ENCODE results near the gene TOB1.
A peak's percentile ranks its signal among the peaks of the same experiment; 100 is the strongest.

The TOB1 gene

GRCh38 chr17:50865060-50865867 is 890 bp downstream of the TOB1 start:
- Histone ChIP-seq H3K4me3 (ENCODE audit: control insufficient read depth in 1 of 7, extremely low read depth in 1 of 7, insufficient read depth in 4 of 7, low read depth in 2 of 7, low read length in 6 of 7) (peak overlapping the region; percentile 75 to 95 (median 84)), H3K27me3 (replicated peaks in 2 of 5; ENCODE audit: control insufficient read depth in 4 of 5, insufficient read depth in 5 of 5, low read length in 4 of 5) (peaks cover 0 to 6% (median 2%) of the 10 kb centered on the region in 5 experiments), H3K9me3 (ENCODE audit: control extremely low read depth in 1 of 5, control insufficient read depth in 4 of 5, insufficient read depth in 2 of 5, low read depth in 1 of 5, low read length in 4 of 5) (no peaks in the 10 kb centered on the region), H3K27ac (ENCODE audit: insufficient read depth in 1 of 2, low read depth in 1 of 2, low read length in 2 of 2, poor library complexity in 1 of 2, severe bottlenecking in 2 of 2) (peak overlapping the region in 1 of 2 experiments; percentile 69), H3K4me1 (ENCODE audit: control extremely low read depth in 1 of 4, control insufficient read depth in 4 of 4, insufficient read depth in 4 of 4, low read length in 3 of 4) (peaks cover 16 to 30% (median 24%) of the 10 kb centered on the region in 4 experiments), H3K36me3 (ENCODE audit: control insufficient read depth in 4 of 4, insufficient read depth in 4 of 4, low read length in 3 of 4) (peaks cover 0 to 9% (median 4%) of the 10 kb centered on the region in 4 experiments)
- under 1% methylated on average over 43 of the region's 50 CpGs for WGBS (ENCODE audit: insufficient coverage)
- DNase-seq = peak; percentile 43 to 66 (median 55)
- ChIA-PET POLR2A (interaction anchor here (0.9 to 3.7 kb wide), 23 partner anchors 9 to 94 kb away, joined by 3 to 30 read pairs (median 6); no protein-coding TSS in a partner anchor), CTCF (interaction anchor here (1.4 to 22.0 kb wide), 6 partner anchors 13 to 86 kb away, joined by 3 to 480 read pairs (median 8); no protein-coding TSS in a partner anchor)

- CTCF ChIA-PET = interaction anchor here (1.4 to 22.0 kb wide), 3 partner anchors 12 to 87 kb away, joined by 3 to 480 read pairs (median 31); no protein-coding TSS in a partner anchor
Measured at GRCh38 chr17:50864747-50865059, 1.5 kb downstream of the TOB1 start.

GRCh38 chr17:50863931-50864330 is 2.2 kb downstream of the TOB1 start:
- H3K9me3 ChIP-seq (ENCODE audit: control extremely low read depth in 1 of 5, control insufficient read depth in 4 of 5, insufficient read depth in 2 of 5, low read depth in 1 of 5, low read length in 4 of 5) = no peaks in the 10 kb centered on the region
- DNase-seq = no peak
- H3K27me3 ChIP-seq (replicated peaks in 2 of 5; ENCODE audit: control insufficient read depth in 4 of 5, insufficient read depth in 5 of 5, low read length in 4 of 5) = peaks cover 0 to 2% (median 0%) of the 10 kb centered on the region in 5 experiments
- H3K4me3 ChIP-seq (ENCODE audit: control insufficient read depth in 1 of 7, extremely low read depth in 1 of 7, insufficient read depth in 4 of 7, low read depth in 2 of 7, low read length in 6 of 7) = peak overlapping the region in 1 of 7 experiments; percentile 95
- no CpG with 5 or more reads among the region's 3 CpGs for WGBS (ENCODE audit: insufficient coverage)
- ChIA-PET CTCF (interaction anchor here (1.0 to 22.0 kb wide), 4 partner anchors 11 to 88 kb away, joined by 3 to 480 read pairs (median 18); no protein-coding TSS in a partner anchor), POLR2A (no interaction called here)
- peaks cover 16 to 30% (median 24%) of the 10 kb centered on the region in 4 experiments for H3K4me1 ChIP-seq (ENCODE audit: control extremely low read depth in 1 of 4, control insufficient read depth in 4 of 4, insufficient read depth in 4 of 4, low read length in 3 of 4)
- no peak overlapping the region for H3K27ac ChIP-seq (ENCODE audit: insufficient read depth in 1 of 2, low read depth in 1 of 2, low read length in 2 of 2, poor library complexity in 1 of 2, severe bottlenecking in 2 of 2)
- H3K36me3 ChIP-seq (ENCODE audit: control insufficient read depth in 4 of 4, insufficient read depth in 4 of 4, low read length in 3 of 4) = peaks cover 0 to 9% (median 4%) of the 10 kb centered on the region in 4 experiments

More at GRCh38 chr17:50864747-50865059, 1.5 kb downstream of the TOB1 start:
- POLR2A ChIA-PET = interaction anchor here (1.1 to 3.7 kb wide), 6 partner anchors 11 to 92 kb away, joined by 3 to 30 read pairs (median 14); no protein-coding TSS in a partner anchor
- Histone ChIP-seq H3K36me3 (ENCODE audit: control insufficient read depth in 4 of 4, insufficient read depth in 4 of 4, low read length in 3 of 4) (peaks cover 0 to 9% (median 4%) of the 10 kb centered on the region in 4 experiments), H3K4me1 (ENCODE audit: control extremely low read depth in 1 of 4, control insufficient read depth in 4 of 4, insufficient read depth in 4 of 4, low read length in 3 of 4) (peaks cover 16 to 30% (median 24%) of the 10 kb centered on the region in 4 experiments), H3K27ac (ENCODE audit: insufficient read depth in 1 of 2, low read depth in 1 of 2, low read length in 2 of 2, poor library complexity in 1 of 2, severe bottlenecking in 2 of 2) (peak overlapping the region in 1 of 2 experiments; percentile 69), H3K9me3 (ENCODE audit: control extremely low read depth in 1 of 5, control insufficient read depth in 4 of 5, insufficient read depth in 2 of 5, low read depth in 1 of 5, low read length in 4 of 5) (no peaks in the 10 kb centered on the region), H3K27me3 (replicated peaks in 2 of 5; ENCODE audit: control insufficient read depth in 4 of 5, insufficient read depth in 5 of 5, low read length in 4 of 5) (peaks cover 0 to 3% (median 2%) of the 10 kb centered on the region in 5 experiments), H3K4me3 (ENCODE audit: control insufficient read depth in 1 of 7, extremely low read depth in 1 of 7, insufficient read depth in 4 of 7, low read depth in 2 of 7, low read length in 6 of 7) (peak overlapping the region in 6 of 7 experiments; percentile 75 to 95 (median 86))
- no CpG with 5 or more reads among the region's 6 CpGs for WGBS (ENCODE audit: insufficient coverage)
- peak in 1 of 3 donors; percentile 15 for DNase-seq

GRCh38 chr17:50863221-50863843 is 2.8 kb downstream of the TOB1 start:
- Histone ChIP-seq H3K36me3 (ENCODE audit: control insufficient read depth in 4 of 4, insufficient read depth in 4 of 4, low read length in 3 of 4) (peaks cover 0 to 9% (median 4%) of the 10 kb centered on the region in 4 experiments), H3K4me3 (ENCODE audit: control insufficient read depth in 1 of 7, extremely low read depth in 1 of 7, insufficient read depth in 4 of 7, low read depth in 2 of 7, low read length in 6 of 7) (no peak overlapping the region), H3K4me1 (ENCODE audit: control extremely low read depth in 1 of 4, control insufficient read depth in 4 of 4, insufficient read depth in 4 of 4, low read length in 3 of 4) (peaks cover 14 to 27% (median 21%) of the 10 kb centered on the region in 4 experiments), H3K9me3 (ENCODE audit: control extremely low read depth in 1 of 5, control insufficient read depth in 4 of 5, insufficient read depth in 2 of 5, low read depth in 1 of 5, low read length in 4 of 5) (no peaks in the 10 kb centered on the region), H3K27ac (ENCODE audit: insufficient read depth in 1 of 2, low read depth in 1 of 2, low read length in 2 of 2, poor library complexity in 1 of 2, severe bottlenecking in 2 of 2) (no peak overlapping the region), H3K27me3 (replicated peaks in 2 of 5; ENCODE audit: control insufficient read depth in 4 of 5, insufficient read depth in 5 of 5, low read length in 4 of 5) (no peaks in the 10 kb centered on the region)
- ChIA-PET CTCF (interaction anchor here (1.0 to 22.0 kb wide), 7 partner anchors 11 to 133 kb away, joined by 3 to 480 read pairs (median 3); no protein-coding TSS in a partner anchor), POLR2A (no interaction called here)
- DNase-seq = peak; percentile 47 to 65 (median 54)
- 87% methylated on average over 8 of the region's 11 CpGs for WGBS (ENCODE audit: insufficient coverage)

- H3K36me3 ChIP-seq (ENCODE audit: control insufficient read depth in 4 of 4, insufficient read depth in 4 of 4, low read length in 3 of 4) = peaks cover 0 to 9% (median 4%) of the 10 kb centered on the region in 4 experiments
- DNase-seq = no peak
- no peak overlapping the region for H3K27ac ChIP-seq (ENCODE audit: insufficient read depth in 1 of 2, low read depth in 1 of 2, low read length in 2 of 2, poor library complexity in 1 of 2, severe bottlenecking in 2 of 2)
- POLR2A ChIA-PET = no interaction called here
- H3K4me3 ChIP-seq (ENCODE audit: control insufficient read depth in 1 of 7, extremely low read depth in 1 of 7, insufficient read depth in 4 of 7, low read depth in 2 of 7, low read length in 6 of 7) = no peak overlapping the region
- no peaks in the 10 kb centered on the region for H3K27me3 ChIP-seq (replicated peaks in 2 of 5; ENCODE audit: control insufficient read depth in 4 of 5, insufficient read depth in 5 of 5, low read length in 4 of 5)
- WGBS (ENCODE audit: insufficient coverage) = 100% methylated on average over 1 of the region's 7 CpGs
- CTCF ChIA-PET = interaction anchor here (0.6 to 22.0 kb wide), 9 partner anchors 10 to 135 kb away, joined by 3 to 480 read pairs (median 3); no protein-coding TSS in a partner anchor
- peaks cover 4 to 14% (median 9%) of the 10 kb centered on the region in 4 experiments for H3K4me1 ChIP-seq (ENCODE audit: control extremely low read depth in 1 of 4, control insufficient read depth in 4 of 4, insufficient read depth in 4 of 4, low read length in 3 of 4)
- H3K9me3 ChIP-seq (ENCODE audit: control extremely low read depth in 1 of 5, control insufficient read depth in 4 of 5, insufficient read depth in 2 of 5, low read depth in 1 of 5, low read length in 4 of 5) = no peaks in the 10 kb centered on the region
Measured at GRCh38 chr17:50861822-50862528, 4.2 kb downstream of the TOB1 start.

- Histone ChIP-seq H3K27ac (ENCODE audit: insufficient read depth in 1 of 2, low read depth in 1 of 2, low read length in 2 of 2, poor library complexity in 1 of 2, severe bottlenecking in 2 of 2) (no peak overlapping the region), H3K4me1 (ENCODE audit: control extremely low read depth in 1 of 4, control insufficient read depth in 4 of 4, insufficient read depth in 4 of 4, low read length in 3 of 4) (peaks cover 2 to 10% (median 6%) of the 10 kb centered on the region in 4 experiments), H3K36me3 (ENCODE audit: control insufficient read depth in 4 of 4, insufficient read depth in 4 of 4, low read length in 3 of 4) (peaks cover 0 to 9% (median 4%) of the 10 kb centered on the region in 4 experiments), H3K27me3 (replicated peaks in 2 of 5; ENCODE audit: control insufficient read depth in 4 of 5, insufficient read depth in 5 of 5, low read length in 4 of 5) (no peaks in the 10 kb centered on the region), H3K4me3 (ENCODE audit: control insufficient read depth in 1 of 7, extremely low read depth in 1 of 7, insufficient read depth in 4 of 7, low read depth in 2 of 7, low read length in 6 of 7) (no peak overlapping the region), H3K9me3 (ENCODE audit: control extremely low read depth in 1 of 5, control insufficient read depth in 4 of 5, insufficient read depth in 2 of 5, low read depth in 1 of 5, low read length in 4 of 5) (no peaks in the 10 kb centered on the region)
- ChIA-PET CTCF (interaction anchor here (0.6 to 22.0 kb wide), 7 partner anchors 9 to 90 kb away, joined by 3 to 480 read pairs (median 5); partner anchors contain the start of gene WFIKKN2), POLR2A (interaction anchor here (0.8 kb wide), 1 partner anchor 19 kb away, joined by 4 read pairs; no protein-coding TSS in a partner anchor)
- no peak for DNase-seq
- 83% methylated on average over 1 of the region's 2 CpGs for WGBS (ENCODE audit: insufficient coverage)
Measured at GRCh38 chr17:50861334-50861676, 4.8 kb downstream of the TOB1 start.

Data from common myeloid progenitor, CD34-positive (primary cell).